Measurements from ENCODE around the gene SH3RF1.
"Not testable (repeated sequence)": the region's sequence is repeated elsewhere in the genome, so short reads cannot be mapped to it uniquely, and the experiment has no call there.

Gene SH3RF1

DNA sequence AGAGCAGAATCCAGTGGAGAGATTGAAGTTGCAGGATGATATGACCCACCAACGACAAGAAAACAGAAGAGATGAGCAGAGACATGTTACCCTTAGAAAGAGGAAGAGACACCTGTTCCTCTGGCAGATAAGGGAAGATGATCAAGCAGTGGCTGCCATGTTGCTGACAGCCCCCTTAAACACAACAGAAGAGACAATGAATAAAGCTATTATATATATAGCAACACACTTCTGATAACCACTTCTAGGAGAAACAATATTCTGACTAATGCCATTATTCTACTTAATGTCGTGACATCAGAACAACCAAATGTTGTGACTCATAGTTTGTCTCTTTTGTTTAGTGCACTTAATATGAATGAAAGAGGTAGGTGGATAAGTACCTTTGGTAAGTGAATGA, 44.9 kb downstream of the SH3RF1 start:
- no peak for DNase-seq (ENCODE audit: low read depth)

DNA sequence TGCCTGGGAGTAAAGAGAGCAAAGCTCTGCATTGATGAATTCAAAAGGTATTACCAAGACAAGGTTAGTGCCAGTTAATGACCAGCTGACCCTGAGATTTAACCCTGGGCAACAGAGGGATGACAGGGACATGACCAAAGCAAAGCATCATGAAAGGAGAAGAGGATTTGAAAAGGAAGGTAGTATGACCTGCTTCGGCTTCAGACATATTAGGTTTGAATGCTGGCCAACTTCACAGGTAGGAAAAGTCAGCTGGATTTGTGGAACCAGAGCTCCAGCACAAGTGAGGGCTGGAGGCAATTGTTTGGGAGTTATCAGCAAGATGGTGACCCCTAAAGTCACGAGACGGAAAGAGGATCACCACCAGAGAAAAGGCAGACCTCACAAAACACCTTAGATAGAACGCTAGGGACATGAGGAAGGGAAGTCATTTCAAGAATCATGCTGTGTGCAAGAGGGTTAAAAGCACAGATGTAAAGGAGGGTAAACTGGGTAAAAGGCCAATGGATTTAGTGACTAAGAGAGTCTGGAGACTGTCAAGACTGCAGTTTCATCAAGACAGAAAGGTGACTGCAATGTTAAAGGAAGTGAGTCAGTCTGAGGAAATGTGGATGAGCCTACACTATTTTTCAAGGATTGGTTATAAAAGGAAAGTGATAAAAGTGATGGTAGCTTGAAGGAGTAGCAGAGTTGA, 45.6 kb downstream of the SH3RF1 start:
- peak; percentile 93 for DNase-seq (ENCODE audit: low read depth)

DNA sequence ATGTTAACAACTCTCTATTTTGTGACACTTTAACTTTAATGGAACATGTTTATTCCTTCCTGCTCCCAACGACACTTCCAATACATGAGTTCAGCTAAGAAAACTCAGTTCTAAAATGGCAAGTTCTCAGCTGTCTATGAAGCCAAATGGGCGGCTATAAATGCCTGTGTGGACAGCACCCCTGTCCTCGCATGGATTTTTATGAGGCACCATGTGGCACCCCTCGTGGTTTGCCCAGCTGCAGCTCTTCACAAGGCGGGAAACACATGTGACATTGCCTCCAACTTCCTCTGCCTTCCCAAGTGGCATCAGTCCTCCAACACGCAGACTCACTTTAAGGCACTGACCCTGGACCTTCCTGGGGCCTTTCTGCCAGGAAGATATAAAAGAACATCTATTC, 48.0 kb downstream of the SH3RF1 start:
- no peak for DNase-seq (ENCODE audit: low read depth)

DNA sequence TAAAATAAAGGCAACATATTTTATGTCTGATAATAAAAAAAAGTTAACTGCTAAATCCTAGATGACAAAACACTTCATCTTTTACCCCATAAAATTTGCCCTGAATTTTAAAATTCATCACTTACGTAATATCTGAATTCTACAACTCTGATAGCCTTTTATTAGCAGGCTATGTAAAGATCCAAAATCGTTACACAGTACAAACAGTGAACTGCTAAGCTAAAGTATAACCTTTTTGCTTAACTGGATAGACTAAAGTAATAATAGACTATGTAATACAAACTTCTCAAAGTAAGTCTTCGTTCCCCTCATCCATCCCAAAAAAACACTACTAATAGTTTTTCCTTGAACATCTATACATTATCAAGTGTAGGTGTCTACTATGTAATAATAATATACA, 49.1 kb downstream of the SH3RF1 start:
- DNase-seq (ENCODE audit: low read depth), result no peak

DNA sequence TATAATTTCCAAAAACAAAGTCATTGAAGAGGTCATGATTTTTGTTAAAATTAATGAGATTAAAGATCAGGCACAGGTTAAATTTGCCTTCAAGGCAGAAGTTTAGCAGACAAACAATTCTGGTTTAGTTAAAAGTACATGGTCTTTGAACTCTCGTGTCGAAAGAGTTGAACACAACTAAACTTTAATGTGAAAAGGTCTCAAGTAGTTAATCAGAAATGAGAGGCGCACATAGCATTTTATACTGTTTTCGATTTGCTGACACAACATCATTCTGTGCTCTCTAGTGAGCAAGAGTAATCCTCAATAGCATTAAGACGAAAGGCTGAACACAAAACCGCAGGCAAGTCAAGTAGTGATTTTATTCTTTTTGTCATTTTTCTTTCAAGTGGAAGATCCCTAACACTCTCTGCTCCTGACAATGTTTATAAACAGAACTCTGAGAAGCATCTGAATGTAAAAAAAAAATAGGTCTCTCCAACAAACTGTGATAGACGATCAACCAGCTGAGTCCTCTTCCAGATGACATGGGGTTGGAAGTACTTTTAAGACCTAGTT, 49.8 kb downstream of the SH3RF1 start:
- DNase-seq (ENCODE audit: low read depth), result no peak

DNA sequence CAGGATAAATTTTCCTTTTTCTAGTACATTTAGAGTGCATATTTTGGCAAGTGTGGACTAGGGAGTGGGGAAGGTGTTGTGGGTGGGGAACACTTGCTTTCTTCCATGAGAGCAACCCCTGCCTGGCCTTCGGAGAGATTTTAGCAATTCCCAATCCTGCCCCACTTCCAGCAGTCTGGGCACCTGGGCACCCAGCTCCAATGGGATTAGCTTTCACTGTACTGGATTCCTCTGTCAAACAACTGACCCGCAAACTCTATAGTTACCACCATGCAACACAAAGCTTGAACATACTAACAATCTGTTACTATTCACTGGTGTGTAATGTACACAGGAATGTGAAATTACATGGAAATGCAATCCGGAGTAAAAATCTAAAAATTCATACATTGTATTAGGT, 50.3 kb downstream of the SH3RF1 start:
- no peak for DNase-seq (ENCODE audit: low read depth)

DNA sequence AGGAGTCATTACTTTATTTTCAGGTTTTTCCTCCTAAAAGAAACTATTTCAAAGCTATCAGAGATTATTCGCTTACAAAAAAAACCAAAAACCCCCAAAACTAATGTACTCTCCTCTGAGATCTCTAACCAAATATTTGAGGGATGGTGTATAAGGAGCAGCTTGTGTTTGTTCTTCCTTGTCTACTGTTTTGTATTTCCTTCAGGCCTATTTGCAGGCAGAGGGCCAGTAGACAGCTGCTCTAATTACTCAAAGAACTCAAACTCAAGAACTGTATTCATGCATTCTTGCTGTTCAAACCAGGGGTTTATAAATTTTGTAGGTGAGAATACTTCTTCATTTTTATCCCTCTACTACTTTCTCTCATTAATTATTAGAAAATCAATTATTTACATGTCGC, 51.3 kb downstream of the SH3RF1 start:
- no peak for DNase-seq (ENCODE audit: low read depth)

DNA sequence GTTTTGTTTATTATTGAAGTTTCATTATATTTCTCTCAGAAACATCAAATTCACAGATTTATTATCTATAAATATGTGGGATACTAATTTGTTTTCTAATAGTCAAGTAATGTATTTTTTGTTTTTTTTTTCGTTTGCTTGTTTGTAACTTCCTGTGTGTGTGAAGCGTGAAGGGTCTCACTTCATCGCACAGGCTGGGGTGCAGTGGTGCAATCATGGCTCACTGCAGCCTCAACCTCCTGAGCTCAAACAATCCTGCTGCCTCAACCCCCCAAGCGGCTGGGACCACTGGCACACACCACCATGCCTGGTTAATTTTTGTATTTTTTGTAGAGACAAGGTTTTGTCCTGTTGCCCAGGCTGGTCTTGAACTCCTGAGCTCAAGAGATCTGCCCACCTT, 55.1 kb downstream of the SH3RF1 start:
- DNase-seq (ENCODE audit: low read depth), result no peak

DNA sequence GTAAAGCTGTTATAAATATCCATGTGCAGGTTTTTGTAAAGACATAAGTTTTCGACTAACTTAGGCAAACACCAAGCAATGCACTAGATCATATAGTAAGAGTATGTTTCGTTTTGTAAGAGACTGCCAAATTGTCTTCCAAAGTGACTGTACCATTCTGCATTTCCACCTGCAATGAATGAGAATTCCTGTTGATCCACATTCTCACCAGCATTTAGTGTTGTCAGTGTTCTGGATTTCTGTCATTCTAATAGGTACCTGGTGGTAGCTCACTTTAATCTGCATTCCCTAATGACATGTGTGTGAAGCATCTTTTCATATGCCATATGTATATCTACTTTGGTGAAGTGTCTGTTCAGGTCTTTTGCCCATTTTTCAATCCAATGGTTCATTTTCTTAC, 57.8 kb downstream of the SH3RF1 start:
- no peak for DNase-seq (ENCODE audit: low read depth)

DNA sequence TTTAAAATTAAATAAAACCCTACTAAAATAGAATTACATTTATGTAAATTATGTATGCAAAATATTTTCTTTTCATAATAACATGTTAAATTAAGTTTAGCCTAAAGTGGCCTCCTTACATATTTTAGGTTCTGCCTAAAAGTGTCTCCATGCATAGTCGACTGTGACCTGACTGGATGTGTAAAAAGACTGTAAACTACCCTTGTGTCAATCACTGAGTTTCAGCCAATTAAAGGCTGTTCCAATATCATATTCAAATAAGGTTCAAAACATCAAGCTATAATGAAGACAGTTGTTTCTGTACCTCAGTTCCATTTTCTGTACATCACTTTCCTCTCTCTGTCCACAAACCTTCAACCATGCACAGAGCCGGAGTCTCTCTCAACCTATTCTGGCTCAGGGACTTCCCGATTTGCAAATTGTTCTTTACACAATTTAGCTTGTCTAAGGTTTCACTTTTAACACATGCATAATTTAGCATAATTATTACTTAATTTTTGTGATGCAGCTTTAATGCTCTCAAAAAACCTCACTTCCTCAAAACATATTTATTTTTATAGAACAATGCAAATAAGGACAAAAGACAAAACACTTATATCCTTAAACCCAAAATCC, 60.1 kb downstream of the SH3RF1 start:
- DNase-seq (ENCODE audit: low read depth), result no peak

DNA sequence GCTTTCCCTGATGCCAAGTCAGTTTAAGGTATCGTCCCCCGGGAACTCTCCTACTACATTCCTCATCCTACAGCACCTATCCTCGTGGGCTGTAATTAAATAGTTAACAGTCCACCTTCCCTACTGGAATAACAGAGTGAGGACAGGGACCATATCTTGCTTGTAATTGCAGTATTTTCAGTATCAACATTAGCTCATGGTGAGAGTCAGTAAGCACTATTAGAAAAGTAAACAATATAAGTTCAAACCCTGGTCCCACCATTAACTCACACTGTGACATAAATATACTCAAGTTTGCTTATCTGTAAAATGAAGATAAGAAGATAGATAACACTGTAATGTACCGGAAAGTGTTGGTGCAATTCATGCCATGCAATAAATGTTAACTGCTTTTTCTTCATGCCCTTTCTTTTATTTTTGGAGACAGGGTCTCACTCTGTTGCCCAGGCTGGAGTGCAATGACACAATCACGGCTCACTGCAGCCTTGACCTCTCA, 61.3 kb downstream of the SH3RF1 start:
- DNase-seq (ENCODE audit: low read depth), result no peak

DNA sequence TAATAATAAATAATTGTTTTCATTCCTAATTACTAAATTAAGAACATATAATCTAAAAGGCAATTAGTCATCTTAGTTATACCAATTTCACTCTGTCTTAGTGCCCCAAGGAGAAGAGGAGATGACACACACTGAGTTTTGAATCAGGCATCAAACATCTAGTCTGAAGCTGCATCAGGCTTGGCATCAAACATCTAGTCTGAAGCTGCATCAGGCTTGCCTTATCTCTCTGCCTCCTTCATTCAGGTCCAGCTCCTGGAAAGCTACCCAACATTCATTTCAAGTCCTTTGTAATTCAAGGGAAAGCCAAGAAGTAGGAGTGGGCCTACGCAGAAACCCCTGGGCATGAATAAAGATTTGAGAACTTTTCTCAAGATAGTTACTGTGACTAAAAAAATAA, 62.2 kb downstream of the SH3RF1 start:
- DNase-seq (ENCODE audit: low read depth), result no peak

DNA sequence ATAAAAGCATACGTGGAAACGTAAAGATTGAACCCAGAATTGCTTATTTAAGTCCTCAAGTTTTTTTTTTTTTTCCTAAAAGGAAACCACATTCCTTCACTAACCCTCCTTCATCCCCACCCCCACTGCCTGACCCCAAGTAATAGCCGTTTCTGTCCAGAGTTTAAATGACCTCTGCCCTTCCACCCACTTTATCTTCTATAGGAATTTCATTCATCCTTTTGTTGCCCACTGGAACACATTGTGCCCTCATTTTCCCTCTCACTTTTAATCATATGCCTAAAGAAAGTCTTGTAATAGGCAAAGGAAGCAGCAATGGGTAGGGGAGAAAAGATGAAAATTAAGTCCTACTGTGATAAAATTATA, 62.7 kb downstream of the SH3RF1 start:
- no peak for DNase-seq (ENCODE audit: low read depth)

DNA sequence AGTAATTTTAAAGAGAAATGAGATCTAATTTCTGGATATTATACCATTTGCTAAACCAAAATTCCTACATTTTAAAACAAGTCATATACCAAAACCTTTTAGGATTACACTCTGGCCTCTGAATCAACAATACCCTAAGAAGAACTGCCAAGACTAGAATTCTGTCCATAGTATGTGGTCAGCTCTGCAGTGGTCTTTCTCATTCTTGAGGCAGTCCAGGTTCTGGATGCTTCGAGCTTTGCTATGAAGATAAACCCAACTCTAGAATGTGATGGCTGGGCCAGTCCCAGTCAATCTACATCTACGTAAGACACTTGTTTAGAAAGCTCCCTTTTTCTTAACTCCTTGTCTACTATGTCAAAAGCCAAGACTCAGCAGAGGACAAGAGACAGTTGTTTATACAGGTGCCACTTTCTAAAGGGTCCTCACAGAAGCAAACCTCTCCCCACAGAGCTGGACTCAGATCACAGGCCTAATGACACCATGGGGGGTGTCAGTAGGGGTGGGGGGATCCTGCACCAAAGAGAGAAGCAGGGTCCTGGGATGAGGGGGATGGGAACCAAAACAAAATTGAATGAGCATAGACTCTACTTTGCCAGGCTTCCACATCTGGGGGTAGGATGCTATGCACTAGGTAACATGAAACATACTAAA, 63.2 kb downstream of the SH3RF1 start:
- DNase-seq (ENCODE audit: low read depth), result no peak

DNA sequence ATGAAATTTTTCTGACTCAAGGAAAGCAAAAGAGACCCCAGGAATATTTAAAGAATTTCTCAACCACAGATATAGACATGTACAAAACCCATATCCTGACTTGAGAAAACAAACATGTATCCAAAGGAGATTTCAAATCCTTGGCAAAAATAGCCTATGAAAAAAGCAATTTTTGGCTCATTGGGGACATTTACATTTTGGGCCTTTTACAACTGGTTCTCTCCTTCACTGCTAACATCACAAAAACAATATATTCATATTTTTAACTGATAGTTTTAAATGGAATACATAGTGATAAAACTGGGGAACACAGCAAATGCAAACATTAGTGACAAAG, 65.0 kb downstream of the SH3RF1 start:
- DNase-seq (ENCODE audit: low read depth), result no peak

DNA sequence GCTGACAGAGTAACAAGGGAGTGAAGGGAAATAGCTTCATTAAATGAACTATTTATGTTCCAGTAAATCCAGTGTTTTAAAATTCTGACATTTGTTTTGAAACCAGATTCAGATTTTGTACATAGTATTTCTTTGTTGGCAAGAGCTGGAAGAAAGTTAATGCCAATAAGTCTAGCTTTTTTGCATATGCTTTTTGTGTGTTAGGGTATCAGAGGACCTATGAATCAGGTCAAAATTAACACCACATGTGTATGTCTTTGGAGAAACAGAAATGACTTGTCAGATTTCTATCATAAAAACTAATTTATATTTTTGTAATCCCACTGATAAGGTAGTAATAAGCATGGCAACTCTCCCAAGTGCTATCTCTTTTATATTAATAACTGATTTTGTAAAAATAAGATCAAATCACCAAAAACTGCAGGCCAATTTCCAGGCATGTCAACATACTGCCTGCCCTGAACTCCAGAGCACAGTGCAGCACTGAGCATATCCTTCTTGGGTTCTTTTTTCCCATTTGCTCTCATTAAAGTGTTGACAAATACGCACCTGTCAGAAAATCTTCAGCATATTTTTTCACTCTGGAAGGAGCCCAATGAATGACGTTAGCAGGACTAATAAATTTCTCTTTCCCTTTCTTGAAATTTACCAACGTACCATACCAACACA, 65.5 kb downstream of the SH3RF1 start:
- no peak for DNase-seq (ENCODE audit: low read depth)

DNA sequence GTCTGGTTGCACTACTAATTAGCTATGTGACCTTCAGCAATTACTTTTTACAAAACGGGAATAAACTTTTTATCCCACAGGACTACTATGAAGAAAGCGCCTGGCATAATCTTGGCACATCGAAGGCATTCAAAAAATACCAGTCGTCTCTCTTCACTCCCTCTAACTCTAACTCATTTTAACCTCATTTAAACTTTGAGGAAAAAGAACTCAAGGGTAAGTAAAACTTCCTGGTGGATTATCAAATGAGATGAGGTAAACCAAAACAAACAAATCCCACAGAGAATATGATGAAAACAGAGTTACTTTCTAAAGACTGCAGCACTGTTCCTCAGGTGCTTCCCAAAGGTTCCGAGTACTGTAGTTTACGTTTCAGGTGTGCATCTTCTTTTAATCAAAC, 66.9 kb downstream of the SH3RF1 start:
- no peak for DNase-seq (ENCODE audit: low read depth)

DNA sequence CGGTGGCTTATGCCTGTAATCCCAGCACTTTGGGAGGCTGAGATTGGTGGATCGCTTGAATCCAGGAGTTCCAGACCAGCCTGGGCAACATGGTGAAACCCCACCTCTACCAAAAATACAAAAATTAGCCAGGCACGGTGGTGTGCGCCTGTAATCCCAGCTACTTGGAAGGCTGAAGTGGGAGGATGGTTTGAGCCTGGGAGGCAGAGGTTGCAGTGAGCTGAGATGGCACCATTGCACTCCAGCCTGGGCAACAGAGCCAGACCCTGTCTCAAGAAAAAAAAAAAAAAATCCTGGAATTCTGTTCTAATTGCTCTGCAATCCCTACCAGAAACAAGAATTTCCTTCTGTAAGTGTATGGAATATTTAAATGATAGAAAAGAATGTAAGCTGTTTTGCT, 67.5 kb downstream of the SH3RF1 start:
- not testable (repeated sequence) for DNase-seq (ENCODE audit: low read depth)

DNA sequence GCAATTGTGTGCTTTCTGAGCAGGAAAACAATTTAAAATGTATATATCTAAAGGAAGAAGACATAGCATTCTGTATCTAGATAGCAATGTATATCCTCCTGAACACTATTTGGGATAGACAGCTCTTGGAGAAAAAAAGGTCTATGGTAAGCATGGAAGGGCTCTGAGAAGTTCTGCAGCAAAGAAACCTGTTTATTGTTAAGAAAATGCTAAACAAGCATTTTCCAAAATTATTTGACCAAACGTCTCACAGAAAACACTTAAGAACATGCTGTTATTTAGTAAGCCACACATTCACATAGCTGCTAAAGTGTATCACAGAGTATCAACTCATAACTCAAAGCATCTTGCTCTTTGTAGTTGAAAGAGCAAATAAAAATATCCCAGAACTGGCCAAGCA, 67.9 kb downstream of the SH3RF1 start:
- DNase-seq (ENCODE audit: low read depth), result no peak

DNA sequence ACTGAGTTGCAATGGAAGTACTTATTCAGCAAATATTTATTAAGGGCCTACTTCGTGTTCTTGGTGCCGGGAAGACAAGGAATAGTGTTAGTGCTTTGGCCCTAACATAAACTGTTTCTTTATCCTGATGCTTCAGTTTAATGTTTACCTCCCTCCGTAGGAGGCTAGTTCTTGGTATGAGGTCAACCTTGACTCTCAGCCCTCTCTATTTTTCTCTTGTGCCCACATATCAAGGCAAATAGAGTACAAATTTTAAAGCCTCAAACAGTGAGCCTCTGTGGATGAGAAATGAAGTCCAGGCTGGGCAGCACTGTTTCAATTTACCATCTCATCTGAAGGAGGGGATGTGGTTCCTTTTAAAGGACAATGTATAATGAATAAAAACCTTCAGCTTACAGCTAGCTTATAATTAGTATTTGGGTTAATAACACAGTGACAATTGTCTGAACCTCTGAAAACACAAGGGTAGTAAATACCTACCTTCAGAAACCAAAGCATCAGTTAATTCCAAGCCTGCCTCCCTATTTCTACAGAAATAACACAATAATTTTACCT, 68.5 kb downstream of the SH3RF1 start:
- no peak for DNase-seq (ENCODE audit: low read depth)

DNA sequence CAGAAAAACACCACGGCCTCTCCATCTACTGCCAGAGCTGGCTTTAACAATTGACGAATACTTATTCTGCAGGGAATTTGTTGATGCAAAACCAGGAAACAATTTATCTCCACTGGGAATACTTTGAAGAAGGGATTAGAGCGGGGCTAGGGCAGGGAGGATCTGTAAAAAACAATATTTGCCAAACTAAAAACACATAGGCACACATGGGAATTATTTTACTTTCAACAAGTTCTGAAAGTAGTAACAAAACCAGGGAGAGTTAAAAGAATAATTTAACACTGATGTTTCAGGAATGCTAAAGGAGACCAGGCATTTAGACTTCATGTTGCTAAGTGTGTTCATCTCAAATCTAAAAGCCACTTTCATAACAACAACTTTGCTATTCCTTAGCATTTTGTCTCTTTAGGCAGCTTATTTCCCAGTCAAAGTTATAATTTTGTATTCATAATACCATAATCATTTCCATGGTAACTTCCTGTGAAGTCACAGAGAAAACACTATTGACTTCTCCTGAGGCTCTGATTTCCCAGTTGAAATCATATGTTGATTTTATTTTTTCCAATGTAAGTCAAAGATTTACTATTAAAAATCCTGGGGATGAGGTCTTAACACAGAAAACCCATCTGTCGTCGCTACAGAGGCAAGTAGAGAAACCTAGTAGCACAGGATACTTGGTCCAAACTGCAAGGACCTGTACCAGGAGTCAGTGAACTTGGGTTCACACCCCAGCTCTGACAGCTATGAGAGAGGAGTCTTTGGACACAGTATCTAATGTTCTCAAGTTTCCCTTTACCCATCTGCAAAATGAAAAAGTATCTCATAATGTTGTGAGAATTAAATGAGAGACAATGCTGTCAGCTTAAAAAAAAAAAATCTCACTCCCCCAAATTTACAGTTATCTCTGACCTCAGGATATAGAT, 69.3 kb downstream of the SH3RF1 start:
- peak; percentile 27 for DNase-seq (ENCODE audit: low read depth)
